ENCODE data around the gene PTPRD. TPM values are rescaled to one million over a fixed set of nuclear protein-coding genes. Genes with fewer than 3 reads are reported as not detected.

Gene PTPRD
- total and polyA plus RNA-seq, 2 experiments from 2014 or later, result 11.5 to 58.0 TPM

DNA sequence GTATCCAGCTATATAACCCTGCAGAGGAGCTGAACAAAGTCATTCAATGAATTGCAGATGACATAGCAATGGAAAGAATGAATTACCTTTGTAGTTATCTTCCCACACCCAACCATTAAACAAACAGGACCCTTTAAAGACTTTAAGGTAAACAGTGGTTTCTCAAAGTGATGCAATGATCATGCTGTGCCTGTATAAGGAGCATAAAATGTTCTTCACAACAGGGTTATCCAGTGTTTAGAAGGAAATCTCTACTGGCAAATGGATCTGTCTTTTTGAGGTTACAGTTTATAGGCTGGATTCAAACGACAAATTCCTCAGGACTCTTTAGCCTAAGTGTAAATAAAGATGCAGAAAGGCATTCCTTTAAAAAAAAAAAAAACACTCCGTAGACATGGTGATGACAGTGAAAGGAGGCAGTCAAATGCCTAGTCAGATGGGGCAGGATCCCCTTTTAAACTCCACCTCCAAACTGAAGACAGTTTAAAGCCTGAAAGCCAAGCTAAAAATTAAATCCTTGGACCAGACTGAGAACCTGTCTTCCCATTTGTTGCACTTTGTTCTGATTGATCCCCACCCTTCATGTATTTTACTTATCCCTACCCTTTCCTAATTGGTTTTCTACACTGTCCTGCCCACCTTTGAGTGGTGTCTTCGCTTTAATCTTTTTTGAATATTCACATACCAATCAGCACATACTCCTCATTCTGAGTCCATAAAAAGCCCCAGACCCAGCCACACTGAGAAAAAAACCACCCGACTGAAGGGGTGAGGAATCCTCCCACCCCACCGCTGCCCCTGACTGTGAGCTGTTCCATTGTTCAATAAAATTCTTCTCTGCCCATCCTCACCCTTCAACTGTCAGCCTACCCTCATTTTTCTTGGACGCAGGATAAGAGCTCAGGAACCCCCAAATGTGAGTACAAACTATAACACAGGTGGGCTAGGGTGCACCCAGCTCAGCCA is 2052.0 kb downstream of the PTPRD start:
- H3K27ac ChIP-seq (ENCODE audit: low read depth), result no peak overlapping the region; the same call in 1 of the 2 replicates
- H3K4me3 ChIP-seq, result no peak overlapping the region
- H3K4me2 ChIP-seq, result peak overlapping the region; percentile 2; the same call in 1 of the 2 replicates
- H3K9me2 ChIP-seq (ENCODE audit: insufficient read depth), result no peaks in the 10 kb centered on the region
- no peaks in the 10 kb centered on the region for H3K27me3 ChIP-seq (ENCODE audit: insufficient read depth)
- Mint-ChIP-seq H3K27ac (peak overlapping the region; percentile 63), H3K4me1 (peaks cover 16% of the 10 kb centered on the region), H3K27me3 (ENCODE audit: insufficient read depth, low read depth, poor library complexity) (peaks cover 4% of the 10 kb centered on the region), H3K36me3 (ENCODE audit: low read depth) (no peaks in the 10 kb centered on the region), H3K9me3 (no peaks in the 10 kb centered on the region), H3K4me3 (no peak overlapping the region)
- no peaks in the 10 kb centered on the region for H3F3A ChIP-seq (replicated peaks; ENCODE audit: low read depth)
- H3K4me1 ChIP-seq (ENCODE audit: insufficient read depth), result peaks cover 9% of the 10 kb centered on the region
- peak; percentile 61 for DNase-seq (ENCODE audit: low spot score)
- H3K79me2 ChIP-seq (replicated peaks; ENCODE audit: insufficient read depth), result no peaks in the 10 kb centered on the region
- no peaks in the 10 kb centered on the region for H4K20me1 ChIP-seq (replicated peaks; ENCODE audit: insufficient read depth)
- ATAC-seq, result peak; percentile 81
- H3K36me3 ChIP-seq (ENCODE audit: insufficient read depth), result no peaks in the 10 kb centered on the region
- no peak overlapping the region for H2AFZ ChIP-seq
- TF ChIP-seq JUNB (IDR thresholded peaks at IDR 0.05; ENCODE audit: unreplicated experiment) (no peak), ZNF331 (CRISPR knock-in tag; IDR thresholded peaks at IDR 0.05; ENCODE audit: low read depth) (no peak)
- TF ChIP-seq, protein P1, sequence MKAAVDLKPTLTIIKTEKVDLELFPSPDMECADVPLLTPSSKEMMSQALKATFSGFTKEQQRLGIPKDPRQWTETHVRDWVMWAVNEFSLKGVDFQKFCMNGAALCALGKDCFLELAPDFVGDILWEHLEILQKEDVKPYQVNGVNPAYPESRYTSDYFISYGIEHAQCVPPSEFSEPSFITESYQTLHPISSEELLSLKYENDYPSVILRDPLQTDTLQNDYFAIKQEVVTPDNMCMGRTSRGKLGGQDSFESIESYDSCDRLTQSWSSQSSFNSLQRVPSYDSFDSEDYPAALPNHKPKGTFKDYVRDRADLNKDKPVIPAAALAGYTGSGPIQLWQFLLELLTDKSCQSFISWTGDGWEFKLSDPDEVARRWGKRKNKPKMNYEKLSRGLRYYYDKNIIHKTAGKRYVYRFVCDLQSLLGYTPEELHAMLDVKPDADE (IDR thresholded peaks at IDR 0.05), result no peak

DNA sequence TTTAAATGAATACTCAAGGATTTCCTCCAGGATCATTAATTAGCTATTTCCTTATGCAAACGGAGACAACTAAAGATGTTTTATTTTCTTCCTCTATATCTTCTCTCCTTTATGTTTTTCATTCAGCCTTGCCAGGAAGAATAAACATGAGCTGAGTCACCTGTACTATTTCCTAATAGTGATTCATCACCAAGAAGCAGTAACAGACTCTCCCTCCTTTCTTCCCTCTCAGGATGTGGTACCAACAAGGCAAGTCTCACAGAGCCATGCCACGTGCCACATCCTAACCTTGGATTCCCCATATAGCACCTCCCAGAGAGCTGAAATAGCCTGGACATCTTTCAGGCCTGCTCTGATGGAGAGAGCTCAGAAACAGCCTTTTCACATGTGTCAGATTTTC is 2054.6 kb downstream of the PTPRD start:
- Histone ChIP-seq H3K4me3 (no peak overlapping the region), H3K4me2 (no peak overlapping the region), H3K36me3 (ENCODE audit: insufficient read depth) (no peaks in the 10 kb centered on the region), H3F3A (replicated peaks; ENCODE audit: low read depth) (no peaks in the 10 kb centered on the region), H3K27ac (ENCODE audit: low read depth) (no peak overlapping the region), H3K27me3 (ENCODE audit: insufficient read depth) (no peaks in the 10 kb centered on the region), H3K4me1 (ENCODE audit: insufficient read depth) (peaks cover 9% of the 10 kb centered on the region), H3K9me2 (ENCODE audit: insufficient read depth) (no peaks in the 10 kb centered on the region), H3K79me2 (replicated peaks; ENCODE audit: insufficient read depth) (no peaks in the 10 kb centered on the region), H4K20me1 (replicated peaks; ENCODE audit: insufficient read depth) (no peaks in the 10 kb centered on the region), H2AFZ (no peak overlapping the region)
- Mint-ChIP-seq H3K27ac (no peak overlapping the region), H3K4me1 (peaks cover 16% of the 10 kb centered on the region), H3K36me3 (ENCODE audit: low read depth) (no peaks in the 10 kb centered on the region), H3K27me3 (ENCODE audit: insufficient read depth, low read depth, poor library complexity) (peaks cover 7% of the 10 kb centered on the region), H3K9me3 (no peaks in the 10 kb centered on the region), H3K4me3 (no peak overlapping the region)
- DNase-seq (ENCODE audit: low spot score) (no peak), ATAC-seq (no peak)
- TF ChIP-seq CREB1 (CRISPR knock-in tag; IDR thresholded peaks at IDR 0.05; ENCODE audit: low read depth), result no peak
- TF ChIP-seq JUNB (IDR thresholded peaks at IDR 0.05; ENCODE audit: unreplicated experiment), result no peak
- TF ChIP-seq, protein P1 (IDR thresholded peaks at IDR 0.05), result no peak
- no peak for TF ChIP-seq POLR2AphosphoS5 (IDR thresholded peaks at IDR 0.05; ENCODE audit: low read depth)
- no peak for TF ChIP-seq ZNF114 (CRISPR knock-in tag; IDR thresholded peaks at IDR 0.05)
- TF ChIP-seq, protein P2, sequence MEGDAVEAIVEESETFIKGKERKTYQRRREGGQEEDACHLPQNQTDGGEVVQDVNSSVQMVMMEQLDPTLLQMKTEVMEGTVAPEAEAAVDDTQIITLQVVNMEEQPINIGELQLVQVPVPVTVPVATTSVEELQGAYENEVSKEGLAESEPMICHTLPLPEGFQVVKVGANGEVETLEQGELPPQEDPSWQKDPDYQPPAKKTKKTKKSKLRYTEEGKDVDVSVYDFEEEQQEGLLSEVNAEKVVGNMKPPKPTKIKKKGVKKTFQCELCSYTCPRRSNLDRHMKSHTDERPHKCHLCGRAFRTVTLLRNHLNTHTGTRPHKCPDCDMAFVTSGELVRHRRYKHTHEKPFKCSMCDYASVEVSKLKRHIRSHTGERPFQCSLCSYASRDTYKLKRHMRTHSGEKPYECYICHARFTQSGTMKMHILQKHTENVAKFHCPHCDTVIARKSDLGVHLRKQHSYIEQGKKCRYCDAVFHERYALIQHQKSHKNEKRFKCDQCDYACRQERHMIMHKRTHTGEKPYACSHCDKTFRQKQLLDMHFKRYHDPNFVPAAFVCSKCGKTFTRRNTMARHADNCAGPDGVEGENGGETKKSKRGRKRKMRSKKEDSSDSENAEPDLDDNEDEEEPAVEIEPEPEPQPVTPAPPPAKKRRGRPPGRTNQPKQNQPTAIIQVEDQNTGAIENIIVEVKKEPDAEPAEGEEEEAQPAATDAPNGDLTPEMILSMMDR (conservative IDR thresholded peaks at IDR 0.05; ENCODE audit: low read depth in 2 of 2), result no peak
- TF ChIP-seq, protein P3, sequence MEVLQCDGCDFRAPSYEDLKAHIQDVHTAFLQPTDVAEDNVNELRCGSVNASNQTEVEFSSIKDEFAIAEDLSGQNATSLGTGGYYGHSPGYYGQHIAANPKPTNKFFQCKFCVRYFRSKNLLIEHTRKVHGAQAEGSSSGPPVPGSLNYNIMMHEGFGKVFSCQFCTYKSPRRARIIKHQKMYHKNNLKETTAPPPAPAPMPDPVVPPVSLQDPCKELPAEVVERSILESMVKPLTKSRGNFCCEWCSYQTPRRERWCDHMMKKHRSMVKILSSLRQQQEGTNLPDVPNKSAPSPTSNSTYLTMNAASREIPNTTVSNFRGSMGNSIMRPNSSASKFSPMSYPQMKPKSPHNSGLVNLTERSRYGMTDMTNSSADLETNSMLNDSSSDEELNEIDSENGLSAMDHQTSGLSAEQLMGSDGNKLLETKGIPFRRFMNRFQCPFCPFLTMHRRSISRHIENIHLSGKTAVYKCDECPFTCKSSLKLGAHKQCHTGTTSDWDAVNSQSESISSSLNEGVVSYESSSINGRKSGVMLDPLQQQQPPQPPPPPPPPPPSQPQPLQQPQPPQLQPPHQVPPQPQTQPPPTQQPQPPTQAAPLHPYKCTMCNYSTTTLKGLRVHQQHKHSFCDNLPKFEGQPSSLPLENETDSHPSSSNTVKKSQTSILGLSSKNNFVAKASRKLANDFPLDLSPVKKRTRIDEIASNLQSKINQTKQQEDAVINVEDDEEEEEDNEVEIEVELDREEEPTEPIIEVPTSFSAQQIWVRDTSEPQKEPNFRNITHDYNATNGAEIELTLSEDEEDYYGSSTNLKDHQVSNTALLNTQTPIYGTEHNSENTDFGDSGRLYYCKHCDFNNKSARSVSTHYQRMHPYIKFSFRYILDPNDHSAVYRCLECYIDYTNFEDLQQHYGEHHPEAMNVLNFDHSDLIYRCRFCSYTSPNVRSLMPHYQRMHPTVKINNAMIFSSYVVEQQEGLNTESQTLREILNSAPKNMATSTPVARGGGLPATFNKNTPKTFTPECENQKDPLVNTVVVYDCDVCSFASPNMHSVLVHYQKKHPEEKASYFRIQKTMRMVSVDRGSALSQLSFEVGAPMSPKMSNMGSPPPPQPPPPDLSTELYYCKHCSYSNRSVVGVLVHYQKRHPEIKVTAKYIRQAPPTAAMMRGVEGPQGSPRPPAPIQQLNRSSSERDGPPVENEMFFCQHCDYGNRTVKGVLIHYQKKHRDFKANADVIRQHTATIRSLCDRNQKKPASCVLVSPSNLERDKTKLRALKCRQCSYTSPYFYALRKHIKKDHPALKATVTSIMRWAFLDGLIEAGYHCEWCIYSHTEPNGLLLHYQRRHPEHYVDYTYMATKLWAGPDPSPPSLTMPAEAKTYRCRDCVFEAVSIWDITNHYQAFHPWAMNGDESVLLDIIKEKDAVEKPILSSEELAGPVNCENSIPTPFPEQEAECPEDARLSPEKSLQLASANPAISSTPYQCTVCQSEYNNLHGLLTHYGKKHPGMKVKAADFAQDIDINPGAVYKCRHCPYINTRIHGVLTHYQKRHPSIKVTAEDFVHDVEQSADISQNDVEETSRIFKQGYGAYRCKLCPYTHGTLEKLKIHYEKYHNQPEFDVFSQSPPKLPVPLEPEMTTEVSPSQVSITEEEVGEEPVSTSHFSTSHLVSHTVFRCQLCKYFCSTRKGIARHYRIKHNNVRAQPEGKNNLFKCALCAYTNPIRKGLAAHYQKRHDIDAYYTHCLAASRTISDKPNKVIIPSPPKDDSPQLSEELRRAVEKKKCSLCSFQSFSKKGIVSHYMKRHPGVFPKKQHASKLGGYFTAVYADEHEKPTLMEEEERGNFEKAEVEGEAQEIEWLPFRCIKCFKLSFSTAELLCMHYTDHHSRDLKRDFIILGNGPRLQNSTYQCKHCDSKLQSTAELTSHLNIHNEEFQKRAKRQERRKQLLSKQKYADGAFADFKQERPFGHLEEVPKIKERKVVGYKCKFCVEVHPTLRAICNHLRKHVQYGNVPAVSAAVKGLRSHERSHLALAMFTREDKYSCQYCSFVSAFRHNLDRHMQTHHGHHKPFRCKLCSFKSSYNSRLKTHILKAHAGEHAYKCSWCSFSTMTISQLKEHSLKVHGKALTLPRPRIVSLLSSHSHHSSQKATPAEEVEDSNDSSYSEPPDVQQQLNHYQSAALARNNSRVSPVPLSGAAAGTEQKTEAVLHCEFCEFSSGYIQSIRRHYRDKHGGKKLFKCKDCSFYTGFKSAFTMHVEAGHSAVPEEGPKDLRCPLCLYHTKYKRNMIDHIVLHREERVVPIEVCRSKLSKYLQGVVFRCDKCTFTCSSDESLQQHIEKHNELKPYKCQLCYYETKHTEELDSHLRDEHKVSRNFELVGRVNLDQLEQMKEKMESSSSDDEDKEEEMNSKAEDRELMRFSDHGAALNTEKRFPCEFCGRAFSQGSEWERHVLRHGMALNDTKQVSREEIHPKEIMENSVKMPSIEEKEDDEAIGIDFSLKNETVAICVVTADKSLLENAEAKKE (CRISPR knock-in tag; IDR thresholded peaks at IDR 0.05), result no peak
